Activated gamma-delta T cell (primary cell): Measurements from ENCODE around the gene TAS2R10.

ENCODE experiments used
- DNase-seq: peaks from one replicate; lab custom pipeline; 2025; lab: John Stamatoyannopoulos, UW

Gene TAS2R10

GRCh38 chr12:10779103-10779502 lies 47.1 kb downstream of the TAS2R10 start:
- DNase-seq: no peak
